Pons (tissue), 1 donor: Measurements from ENCODE around the gene OSBPL6.
"Not testable (repeated sequence)": the region's sequence is repeated elsewhere in the genome, so short reads cannot be mapped to it uniquely, and the experiment has no call there.

Experiments used
- DNase-seq: peaks from one replicate; pipeline ENCODE4 v3.0.0-alpha.2; 2016; ENCODE audit warnings: low spot score

Gene OSBPL6

DNA sequence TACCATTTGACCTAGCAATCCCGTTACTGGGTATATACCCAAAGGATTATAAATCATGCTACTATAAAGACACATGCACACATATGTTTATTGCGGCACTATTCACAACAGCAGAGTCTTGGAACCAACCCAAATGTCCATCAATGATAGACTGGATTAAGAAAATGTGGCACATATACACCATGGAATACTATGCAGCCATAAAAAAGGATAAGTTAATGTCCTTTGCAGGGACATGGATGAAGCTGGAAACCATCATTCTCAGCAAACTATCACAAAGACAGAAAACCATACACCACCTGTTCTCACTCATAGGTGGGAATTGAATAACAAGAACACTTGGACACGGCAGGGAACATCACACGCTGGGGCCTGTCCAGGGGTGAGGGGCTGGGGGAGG, 163.4 kb downstream of the OSBPL6 start:
- DNase-seq: not testable (repeated sequence)

DNA sequence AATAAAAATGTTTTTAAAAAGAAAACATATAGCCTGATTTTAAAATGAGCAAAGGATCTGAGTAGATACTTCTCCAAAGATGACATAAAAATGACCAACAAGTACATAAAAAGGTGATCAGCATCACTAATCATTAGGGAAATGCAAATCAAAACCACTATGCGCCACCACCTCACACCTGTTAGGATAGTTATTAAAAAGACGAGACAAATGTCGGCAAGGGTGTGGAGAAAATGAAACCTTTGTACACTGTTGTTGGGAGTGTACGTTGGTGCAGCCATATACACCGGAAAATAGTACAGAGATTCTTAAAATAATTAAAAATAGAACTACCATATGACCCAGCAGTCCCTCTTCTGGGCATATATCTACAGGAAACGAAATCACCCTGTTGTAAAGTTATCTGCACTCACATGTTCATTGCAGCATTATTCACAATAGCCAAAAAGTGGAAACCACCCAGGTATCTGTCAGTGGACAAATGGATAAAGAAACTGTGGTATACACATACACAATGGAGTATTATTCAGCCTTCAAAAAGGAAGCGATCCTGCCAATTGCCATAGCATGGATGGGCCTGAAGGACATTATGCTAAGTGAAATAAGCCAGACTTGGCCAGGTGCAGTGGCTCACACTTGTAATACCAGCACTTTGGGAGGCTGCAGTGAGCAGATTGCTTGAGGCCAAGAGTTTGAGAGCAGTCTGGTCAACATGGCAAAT, 165.0 kb downstream of the OSBPL6 start:
- DNase-seq: no peak

DNA sequence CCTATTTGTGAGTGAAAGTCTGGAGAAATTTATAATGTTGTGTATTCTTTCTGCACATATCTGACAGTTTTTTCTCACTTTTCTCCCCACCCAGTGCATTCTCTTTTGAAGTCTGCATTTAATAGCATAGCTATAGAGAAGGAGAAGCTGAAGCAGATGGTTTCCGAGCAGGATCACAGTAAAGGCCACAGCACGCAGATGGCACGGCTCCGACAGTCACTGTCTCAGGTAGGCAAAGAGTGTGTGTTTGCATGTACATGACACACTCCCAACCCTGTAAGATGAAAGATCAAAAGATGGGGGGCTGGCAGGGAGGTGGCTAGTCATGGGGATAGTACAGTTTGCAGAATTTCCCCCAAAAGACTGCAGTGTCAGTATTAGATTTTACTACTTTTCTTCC, 167.3 kb downstream of the OSBPL6 start:
- no peak for DNase-seq

DNA sequence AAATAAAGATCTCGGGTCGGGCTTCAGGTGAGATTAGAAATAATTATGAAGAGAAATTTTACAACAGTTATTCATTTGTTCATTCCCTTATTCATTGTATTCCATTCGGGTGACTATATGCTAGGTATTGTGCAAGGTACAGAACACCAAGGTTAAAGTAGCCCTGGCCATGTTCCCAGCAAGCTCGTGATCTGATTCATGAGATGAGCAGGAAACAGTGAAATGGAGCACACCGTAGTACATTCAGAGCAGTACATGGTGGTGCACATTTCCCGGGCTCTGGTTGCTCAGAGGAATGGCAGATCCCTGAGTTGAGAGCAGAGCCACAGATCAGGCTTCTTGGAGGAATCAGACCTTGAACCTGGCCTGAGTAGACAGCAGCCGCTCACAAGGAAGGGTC, 168.9 kb downstream of the OSBPL6 start:
- no peak for DNase-seq

DNA sequence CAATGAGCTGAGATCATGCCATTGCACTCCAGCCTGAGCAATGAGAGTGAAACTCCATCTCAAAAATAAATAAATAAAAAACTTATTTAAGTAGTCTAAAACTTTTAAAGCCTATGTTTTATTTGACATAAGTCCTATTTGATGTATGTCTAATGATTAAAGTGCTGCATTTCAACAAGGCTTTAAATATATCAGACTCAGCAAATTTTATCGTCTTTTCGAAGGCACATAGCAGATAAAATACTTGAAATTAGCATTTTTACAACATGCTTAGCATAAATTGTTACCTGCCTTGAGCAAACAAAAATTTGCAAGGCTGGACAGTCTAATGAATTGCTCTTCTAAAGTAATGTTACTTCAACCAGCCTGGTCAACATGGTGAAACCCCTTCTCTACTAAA, 170.8 kb downstream of the OSBPL6 start:
- DNase-seq: no peak

DNA sequence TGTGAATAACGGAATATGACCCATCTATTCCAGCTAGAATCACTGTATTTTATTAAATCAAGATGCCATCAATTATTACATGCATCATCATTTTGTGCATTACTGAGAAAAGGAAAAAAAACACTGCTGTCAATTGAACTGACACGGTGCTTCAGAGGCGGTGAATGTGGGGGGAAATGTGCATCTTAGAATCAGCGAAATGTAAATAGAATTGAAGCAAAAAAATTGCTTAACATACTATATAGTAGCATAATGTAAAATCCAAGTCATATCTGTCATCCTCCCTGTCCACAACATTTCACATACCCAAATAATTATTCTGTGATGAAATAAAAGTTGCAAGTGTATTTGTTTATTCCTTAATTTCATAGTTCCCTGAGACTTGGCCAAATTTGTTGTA, 172.1 kb downstream of the OSBPL6 start:
- DNase-seq: no peak

DNA sequence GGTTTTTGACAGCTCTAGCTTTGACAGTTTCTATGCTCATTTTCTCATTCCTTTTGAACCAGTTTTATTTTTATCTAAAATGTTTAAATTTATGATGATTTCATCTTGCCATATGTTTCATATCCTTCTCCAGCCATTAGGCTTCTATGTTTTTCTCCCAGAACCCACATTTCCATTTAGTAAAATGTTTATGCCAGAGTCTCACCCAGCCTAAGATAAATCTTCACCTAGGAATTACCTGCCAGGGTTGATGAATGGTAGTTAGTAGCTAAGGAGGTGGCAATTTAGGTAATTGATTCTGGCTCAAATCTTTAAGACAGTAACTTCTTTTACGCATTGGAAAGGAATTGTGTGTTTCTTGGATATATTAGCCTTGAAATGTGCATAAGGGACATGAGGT, 173.0 kb downstream of the OSBPL6 start:
- DNase-seq: no peak

DNA sequence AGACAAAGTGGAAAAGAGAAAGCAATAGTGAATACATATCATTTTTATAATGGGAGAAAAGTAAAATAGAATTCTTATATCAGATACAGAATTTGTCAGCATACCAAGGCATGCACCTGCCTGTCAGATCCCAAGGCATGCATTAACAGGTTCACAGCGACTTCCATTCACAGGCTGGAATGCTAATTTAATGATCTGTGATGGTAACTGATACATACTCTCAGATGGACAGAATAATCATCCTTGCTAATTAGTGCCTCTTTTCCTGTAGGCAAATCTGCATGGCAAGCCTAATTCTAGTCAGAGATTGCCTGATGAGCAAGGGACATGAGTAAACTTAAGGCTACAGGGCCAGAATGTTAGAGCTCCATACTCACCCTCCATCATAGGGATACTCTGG, 180.6 kb downstream of the OSBPL6 start:
- no peak for DNase-seq

DNA sequence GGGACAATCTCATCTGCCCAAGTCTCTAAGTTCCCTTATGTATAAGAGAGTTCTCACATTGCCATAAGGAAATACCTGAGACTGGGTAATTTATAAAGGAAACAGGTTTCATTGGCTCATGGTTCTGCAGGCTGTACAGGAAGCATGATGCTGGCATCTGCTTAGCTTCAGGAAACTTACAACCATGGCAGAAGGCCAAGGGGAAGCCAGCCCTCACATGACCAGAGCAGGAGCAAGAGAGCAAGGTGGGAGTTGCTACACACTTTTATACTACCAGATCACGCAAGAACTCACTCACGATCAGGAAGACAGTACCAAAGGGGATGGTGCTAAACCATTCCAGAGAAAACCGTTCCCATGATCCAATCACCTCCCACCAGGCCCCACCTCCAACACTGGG, 182.7 kb downstream of the OSBPL6 start:
- DNase-seq: no peak

DNA sequence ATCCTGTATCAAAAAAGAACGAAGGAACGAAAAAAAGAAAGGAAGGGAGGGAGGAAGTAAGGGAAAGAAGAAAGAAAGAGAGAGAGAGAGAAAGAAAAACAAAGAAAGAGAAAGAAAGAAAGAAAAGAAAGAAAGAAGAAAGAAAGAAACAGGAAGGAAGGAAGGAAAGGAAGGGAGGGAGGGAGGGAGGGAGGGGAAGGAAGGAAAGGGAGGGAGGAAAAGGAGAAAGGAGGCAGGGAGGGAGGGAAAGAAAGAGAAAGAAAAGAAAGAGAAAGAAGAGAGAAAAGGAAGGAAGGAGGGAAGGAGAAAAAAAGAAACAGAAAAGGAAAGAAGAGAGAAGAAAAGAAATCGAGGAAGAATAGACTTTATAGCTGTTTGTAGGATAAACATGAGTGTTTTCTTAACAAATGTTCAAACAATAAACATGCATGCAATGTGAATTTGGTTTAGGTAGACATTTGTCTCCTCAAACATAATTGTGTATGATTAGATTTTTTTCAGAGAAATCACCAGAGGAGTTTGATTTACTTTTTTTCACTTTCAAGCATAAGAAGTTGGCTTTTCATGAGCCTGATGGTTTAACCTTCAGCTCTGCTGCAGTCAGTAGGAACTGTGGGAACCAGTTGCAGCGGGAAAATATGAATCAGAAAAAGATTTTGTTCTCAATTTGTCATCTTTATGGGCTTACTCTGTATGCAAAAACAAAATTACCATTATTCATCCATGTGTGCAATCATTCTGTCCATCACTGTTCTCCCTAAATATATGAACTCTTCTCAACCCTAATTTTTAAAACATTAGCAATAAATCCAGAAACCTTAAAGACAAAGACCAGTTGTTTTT, 185.1 kb downstream of the OSBPL6 start:
- no peak for DNase-seq

DNA sequence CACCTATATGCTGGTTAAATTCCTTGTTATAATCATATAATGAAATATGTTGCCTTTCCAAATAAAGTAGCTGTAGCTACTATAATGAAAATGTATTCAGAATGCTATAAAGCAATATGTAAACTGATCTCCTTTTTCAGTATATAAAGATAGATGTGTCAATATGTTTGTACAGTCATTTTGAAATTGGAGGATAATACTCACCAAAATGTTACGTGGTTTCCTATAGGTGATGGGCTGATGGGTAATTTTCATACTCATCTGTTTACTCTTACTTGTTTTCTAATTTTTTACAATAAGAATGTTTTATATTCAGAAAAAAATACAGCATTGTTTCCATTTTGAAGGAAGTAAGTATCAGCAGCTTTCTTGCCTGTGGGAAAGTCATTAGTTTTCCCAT, 186.5 kb downstream of the OSBPL6 start:
- DNase-seq: no peak

DNA sequence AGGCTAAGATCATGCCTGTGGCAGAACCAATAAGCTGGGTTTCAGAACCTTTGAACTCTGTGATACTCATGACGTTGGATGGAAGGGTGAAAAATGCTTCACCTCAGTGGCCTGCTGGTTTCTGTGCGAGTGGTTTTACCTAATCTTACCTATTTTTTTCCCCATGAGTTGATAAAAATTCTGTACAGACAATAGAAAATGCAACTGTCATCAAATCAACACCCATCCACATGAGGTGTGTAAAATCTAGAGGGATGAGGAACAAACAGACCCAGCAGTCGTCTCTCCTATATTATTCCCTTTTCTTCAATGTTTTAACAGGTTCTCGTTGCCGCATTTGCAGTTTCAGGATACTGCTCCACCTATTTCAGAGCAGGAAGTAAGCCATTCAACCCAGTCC, 189.4 kb downstream of the OSBPL6 start:
- no peak for DNase-seq

DNA sequence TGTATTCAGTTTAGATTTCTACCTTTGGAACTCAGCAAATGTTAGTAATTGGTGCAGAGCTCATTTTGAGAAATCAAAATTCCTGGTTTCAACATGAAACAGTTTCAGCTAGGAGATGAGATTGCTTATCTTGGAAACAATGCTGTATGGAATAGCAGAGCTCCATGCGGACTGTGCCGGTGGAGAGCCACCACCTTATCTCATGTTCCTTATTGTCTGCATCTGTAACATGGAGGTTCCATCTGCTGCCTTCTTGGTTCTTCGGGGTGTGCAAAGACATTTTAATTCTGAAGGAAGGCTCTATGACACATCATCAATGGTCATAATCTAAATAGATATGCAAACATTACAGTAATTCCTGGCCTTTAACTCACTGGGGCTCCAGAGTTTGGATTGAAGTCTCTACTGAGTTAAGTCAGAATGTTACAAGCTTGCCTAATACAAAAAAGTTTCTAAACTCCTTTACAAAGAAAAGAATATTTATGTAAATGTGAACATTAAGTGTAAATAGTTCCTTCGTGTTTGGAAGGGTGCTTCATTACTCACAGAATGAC, 191.4 kb downstream of the OSBPL6 start:
- no peak for DNase-seq

DNA sequence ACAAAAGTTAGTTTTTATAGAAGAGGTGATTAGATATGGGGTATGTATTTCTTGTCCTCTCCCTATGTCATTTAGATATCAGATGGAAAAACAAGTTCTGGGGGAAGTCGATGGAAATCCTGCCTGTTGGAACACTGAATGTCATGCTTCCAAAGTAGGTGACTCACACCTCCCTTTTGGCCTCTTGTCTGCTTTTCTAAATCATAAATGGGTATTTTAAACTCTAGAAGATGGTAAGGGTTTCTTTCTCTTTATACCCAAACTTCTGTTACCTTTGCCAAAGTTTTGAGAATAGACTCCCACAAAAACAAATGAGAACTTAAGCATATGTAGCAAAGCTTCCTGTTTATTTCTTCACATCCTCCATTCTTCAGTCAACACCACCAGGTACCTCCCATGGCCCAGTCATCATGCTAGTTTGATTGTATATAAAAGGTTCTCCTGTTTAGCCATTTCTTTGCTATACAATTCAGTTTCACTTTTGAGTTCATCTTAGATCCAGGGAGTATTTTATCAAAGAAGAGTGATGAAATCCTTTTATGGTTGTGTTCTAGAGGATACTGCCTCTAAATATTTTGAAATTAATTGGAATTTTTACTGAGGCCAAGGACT, 192.8 kb downstream of the OSBPL6 start:
- DNase-seq: no peak

DNA sequence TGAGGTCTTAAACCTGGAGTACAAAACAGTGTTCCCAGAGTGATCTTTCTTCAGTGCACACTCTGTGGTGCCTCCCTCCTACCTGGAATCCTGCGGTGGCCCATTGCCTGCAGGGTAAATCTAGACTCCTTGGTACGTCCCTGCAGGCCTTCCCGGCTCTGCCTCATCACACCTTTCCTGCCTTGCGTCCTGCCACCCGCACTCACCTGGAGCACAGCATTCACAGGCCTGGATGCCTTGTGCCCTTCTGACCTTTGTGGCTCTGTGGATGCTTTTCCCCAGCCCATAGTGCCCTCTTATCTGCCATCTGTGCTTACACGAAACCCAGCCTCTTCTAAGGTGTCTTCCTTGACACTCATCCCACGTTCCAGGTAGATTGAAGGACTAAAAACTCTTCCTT, 194.0 kb downstream of the OSBPL6 start:
- no peak for DNase-seq

DNA sequence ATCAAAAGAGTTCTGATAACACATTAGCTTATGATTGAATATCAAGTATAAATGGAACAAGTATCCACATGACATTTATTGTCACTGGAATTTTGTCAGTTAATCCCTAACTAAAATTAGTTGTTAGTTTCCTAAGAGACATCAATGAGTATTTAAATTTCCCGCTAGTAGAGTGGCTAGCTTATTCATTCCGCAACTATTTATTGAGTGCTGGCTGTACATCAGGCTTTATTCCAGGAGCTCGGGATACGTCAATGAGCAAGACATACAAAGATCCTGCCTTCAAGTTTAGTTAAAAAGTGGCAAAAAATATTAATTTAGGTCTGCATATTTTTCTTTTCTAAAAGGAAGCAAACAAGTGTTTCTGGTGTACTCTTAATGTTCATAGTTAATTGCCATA, 197.4 kb downstream of the OSBPL6 start:
- DNase-seq: no peak

DNA sequence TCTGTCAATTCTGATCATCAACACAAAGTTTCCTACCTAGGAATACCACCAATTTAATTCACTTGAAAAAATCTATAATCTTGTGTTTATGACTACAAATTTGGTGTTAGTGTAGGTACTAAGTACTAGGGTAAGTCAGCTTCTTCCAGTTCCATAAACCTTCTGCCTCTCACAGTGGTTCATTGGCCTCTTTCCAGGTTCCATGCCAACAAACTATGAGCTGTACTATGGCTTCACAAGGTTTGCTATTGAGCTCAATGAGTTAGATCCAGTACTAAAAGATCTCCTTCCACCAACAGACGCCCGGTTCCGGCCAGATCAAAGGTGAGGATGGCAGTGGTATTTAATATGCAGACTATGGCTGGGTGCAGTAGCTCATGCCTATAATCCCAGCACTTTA, 197.9 kb downstream of the OSBPL6 start:
- no peak for DNase-seq

DNA sequence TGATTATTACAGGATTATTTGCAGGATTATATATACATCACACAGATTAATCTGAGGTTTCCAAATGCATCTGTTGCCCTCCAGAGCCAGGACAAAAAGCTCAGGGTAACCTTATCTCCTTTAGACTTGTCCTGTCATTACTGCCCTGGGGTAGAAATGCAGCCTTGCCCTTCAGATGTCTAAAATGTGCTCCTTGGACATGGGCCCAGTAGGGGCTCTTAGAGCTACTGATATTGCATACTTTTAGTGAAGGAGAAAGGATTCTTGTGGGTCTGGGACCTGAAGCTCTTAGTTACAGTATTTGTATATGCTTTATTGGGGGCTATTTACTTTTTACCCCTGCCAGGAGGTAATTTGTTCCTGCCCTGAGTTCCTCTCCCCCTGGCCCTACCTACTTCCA, 200.5 kb downstream of the OSBPL6 start:
- DNase-seq: no peak

DNA sequence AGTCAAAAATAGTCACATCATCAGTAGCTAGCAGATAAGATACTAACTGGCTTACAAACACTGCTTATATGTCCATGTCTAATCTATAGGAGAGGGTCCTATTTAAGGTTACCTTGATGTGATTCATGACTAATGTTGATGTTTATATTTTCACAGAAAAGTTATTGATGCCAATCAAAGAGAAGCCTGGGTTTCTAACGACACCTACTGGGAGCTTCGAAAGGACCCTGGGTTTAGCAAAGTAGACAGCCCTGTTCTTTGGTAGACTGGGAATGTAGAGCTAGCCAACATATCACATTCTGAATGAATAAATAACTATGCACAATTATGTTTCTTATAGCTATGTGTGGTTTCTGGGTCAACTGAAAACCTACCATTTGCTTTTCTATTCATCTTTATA, 201.0 kb downstream of the OSBPL6 start:
- no peak for DNase-seq

DNA sequence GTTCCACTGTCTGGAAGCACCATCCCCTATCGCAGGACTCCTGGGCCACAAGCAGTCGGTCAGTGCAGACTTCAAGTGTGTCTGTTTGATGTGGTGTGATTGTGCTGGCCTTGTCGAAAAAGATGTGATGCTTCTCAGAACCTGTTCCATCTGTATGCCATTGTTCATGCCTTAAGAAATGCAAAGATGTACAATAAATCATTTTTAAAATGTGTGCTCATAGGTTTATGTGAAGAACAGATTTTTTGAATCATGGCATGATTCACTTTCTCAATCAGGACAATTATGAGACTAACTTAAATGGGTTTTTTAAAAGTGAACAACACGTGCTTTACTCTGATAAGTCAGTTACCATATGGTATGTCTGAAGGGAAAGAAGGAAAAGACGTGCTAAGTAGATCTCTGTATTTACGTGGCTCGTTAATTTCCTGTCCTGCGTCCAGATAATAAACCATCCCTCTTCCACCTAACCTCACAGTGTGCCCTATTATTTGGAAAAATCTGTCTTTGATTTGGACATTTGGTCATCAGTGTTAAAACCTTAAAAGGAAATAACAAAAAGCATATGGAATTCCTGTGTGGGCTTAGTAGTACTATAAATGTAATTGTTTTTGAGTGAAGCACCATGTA, 201.7 kb downstream of the OSBPL6 start:
- DNase-seq: no peak

DNA sequence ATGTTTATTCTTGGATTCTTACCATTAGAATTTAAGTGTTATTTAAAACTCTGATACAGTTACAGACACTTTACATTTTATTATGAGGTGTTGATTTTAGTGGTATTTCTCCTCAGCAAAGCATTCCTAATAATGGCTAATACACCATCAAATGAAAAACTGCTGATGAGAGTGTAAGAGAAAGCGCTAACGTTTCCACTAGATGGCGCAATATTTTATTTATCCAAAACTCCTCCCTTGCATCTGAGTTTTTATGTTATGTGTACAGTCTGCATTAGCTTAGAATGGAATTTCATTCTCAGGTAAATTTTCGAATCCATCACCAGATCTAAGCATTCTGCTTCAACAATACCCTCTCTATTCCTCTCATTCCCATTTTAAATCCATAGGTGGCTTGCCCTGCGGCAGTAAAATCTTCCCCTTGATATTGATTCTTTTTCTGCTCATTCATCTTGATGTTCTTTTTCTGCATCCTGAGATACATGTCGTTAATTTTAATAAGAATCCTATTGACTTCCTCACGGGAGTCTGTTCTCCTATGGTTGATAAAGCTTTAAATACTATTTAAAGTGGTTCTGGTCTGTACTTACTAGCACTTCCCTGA, 202.8 kb downstream of the OSBPL6 start:
- DNase-seq: peak; percentile 79

DNA sequence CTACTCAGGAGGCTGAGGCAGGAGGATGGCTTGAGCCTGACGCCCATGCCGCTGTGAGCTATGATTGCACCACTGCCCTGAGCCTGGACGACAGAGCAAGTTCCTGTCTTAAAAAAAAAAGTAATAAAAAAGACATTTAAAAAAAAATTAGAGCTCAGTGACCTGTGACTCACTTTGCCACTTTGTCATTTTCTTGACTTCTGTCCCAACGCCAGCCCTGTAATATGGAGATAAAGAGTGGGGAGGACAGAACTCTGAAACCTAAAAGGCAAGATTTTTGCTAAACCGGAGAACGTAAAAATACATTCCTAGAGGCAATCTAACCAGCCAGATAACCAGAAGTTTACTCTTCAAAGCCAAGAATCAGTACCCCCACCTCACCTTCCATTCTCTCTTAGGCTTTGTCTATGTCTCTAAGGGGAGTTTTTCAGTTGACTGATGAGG, 207.7 kb downstream of the OSBPL6 start:
- DNase-seq: no peak
